GM12891 (cell line): Measurements from ENCODE around the gene ALDH4A1.
"Not testable (repeated sequence)": the region's sequence is repeated elsewhere in the genome, so short reads cannot be mapped to it uniquely, and the experiment has no call there.

ENCODE experiments used
- DNase-seq: peaks from one replicate; pipeline ENCODE4 v3.0.0; 2011; ENCODE audit warnings: low spot score; ENCODE audit not compliant: insufficient read length
- FAIRE-seq: peaks from 2 replicates; lab custom pipeline; 2011; peaks lifted over from hg19 to GRCh38; lab: Jason Lieb, UNC
- PAX5 ChIP-seq: IDR thresholded peaks from 2 replicates; pipeline ENCODE4 v1.6.1; 2011; ENCODE audit warnings: low read length, moderate library complexity, mild to moderate bottlenecking; ENCODE audit not compliant: insufficient read depth, severe bottlenecking
- POLR2A ChIP-seq: IDR thresholded peaks from 2 replicates; pipeline ENCODE4 v1.6.1; 2011; ENCODE audit warnings: low read depth, low read length, control low read depth
- POLR2AphosphoS5 ChIP-seq: IDR thresholded peaks from 2 replicates; pipeline ENCODE4 v1.6.1; 2011; ENCODE audit warnings: low read depth, low read length, control low read depth
- POU2F2 ChIP-seq: IDR thresholded peaks from 2 replicates; pipeline ENCODE4 v1.6.1; 2011; ENCODE audit warnings: low read depth, mild to moderate bottlenecking, control low read depth, low read length, moderate library complexity
- SPI1 ChIP-seq: IDR thresholded peaks from 2 replicates; pipeline ENCODE4 v1.6.1; 2011; ENCODE audit warnings: low read depth, low read length, control low read depth
- TAF1 ChIP-seq: IDR thresholded peaks from 2 replicates; pipeline ENCODE4 v1.6.1; 2011; ENCODE audit warnings: low read depth, low read length, control low read depth

ALDH4A1 gene

DNA sequence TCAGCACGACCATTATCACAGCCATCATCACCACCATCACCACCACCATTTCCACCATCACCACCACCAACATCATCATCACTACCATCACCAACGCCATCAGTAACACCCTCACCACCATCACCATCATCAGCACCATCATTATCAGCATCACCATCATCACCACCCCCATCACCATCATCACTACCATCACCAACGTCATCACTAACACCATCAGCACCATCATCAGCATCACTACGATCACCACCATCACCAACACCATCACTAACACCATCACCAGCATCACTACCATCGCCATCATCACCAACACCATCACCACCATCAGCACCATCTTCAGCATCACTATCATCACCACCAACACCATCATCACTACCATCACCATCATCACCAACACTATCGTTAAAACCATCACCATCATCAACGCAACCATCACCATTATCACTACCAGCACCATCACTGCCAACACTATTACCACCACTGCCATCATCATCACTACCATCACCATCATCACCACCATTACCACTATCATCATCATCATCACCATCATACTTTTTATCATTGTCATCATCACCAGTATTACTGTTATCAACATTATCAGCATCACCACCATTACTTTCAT is 44.2 kb downstream of the ALDH4A1 start:
- TF ChIP-seq POU2F2 (no peak), POLR2A (no peak), SPI1 (no peak), PAX5 (no peak), TAF1 (no peak), POLR2AphosphoS5 (no peak)
- no peak for FAIRE-seq
- no peak for DNase-seq

DNA sequence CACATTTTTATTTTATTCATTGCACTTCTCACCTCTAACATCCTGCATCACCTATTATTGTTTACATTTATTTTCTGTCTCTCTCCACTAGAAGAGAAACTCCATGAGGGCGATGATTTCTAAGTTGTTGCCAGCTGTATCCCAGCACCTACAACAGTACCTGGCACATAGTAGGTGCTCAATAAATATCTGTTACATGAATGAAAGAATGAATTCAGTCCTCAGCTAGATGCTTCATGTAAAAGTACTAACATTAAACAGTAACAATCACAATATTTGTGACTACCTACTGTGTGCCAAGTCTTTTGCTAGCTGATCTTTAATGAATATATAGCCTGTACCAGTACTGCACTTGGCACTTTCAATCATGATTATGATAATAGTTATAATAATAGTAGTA is 45.9 kb downstream of the ALDH4A1 start:
- TF ChIP-seq TAF1 (no peak), POLR2AphosphoS5 (no peak), POU2F2 (no peak), SPI1 (no peak), POLR2A (no peak)
- FAIRE-seq (no peak), DNase-seq (no peak)

DNA sequence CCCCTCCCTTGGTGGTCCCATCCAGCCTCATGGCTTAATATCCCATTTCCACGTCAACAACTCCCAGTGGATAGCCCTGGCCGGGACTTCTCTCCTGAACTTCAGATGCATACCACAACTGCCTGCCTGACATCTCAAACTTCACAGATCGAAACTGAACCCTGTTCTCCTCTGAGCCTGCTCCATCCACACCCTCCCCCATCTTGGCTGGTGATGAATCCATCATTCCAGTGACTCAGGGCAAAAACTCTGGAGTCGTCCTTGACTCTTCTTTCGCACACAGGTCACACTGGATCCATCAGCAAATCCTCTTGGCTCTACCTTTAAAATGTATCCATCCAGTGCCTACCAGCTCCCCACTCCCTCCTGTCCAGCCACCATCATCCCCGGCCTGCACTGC is 46.8 kb downstream of the ALDH4A1 start:
- TF ChIP-seq POLR2A (no peak), PAX5 (no peak), POLR2AphosphoS5 (no peak), TAF1 (no peak), SPI1 (no peak), POU2F2 (no peak)
- FAIRE-seq (no peak), DNase-seq (no peak)

DNA sequence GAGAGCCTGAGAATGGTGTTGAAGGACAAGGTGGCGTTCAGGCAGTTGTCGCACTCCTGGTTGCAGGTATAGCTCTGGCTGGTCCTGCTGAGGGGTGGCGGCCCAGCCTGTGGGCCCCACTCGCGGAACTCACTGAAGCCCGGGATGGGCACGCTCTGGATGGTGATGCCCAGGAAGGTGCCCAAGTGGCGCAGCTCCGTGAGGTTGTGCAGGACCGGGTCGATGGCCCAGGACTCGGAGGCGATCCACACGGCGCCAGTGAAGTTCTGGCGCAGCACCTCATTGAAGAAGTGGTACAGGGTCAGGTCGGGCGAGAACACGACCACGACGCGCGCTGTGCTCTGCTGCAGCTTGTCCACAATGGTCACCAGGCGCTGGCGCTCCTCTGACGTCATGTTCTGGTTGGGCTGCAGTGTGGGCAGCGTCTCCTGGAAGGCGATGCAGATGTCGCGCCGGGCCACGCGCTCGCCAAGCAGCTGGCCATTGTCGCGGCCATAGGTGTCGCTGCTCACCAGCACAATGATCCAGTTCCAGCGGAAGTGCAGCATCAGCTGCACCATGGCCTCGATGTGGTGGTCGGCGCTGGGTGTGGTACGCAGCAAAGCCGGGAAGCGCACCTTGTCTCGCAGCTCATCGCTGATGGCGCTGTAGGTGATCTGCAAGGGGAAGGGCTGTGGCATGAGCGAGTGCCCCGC is 47.9 kb downstream of the ALDH4A1 start:
- DNase-seq: no peak
- no peak for TF ChIP-seq PAX5
- TF ChIP-seq TAF1: no peak
- no peak for TF ChIP-seq POU2F2
- TF ChIP-seq POLR2A: no peak
- no peak for TF ChIP-seq SPI1
- no peak for TF ChIP-seq POLR2AphosphoS5
- FAIRE-seq: no peak

DNA sequence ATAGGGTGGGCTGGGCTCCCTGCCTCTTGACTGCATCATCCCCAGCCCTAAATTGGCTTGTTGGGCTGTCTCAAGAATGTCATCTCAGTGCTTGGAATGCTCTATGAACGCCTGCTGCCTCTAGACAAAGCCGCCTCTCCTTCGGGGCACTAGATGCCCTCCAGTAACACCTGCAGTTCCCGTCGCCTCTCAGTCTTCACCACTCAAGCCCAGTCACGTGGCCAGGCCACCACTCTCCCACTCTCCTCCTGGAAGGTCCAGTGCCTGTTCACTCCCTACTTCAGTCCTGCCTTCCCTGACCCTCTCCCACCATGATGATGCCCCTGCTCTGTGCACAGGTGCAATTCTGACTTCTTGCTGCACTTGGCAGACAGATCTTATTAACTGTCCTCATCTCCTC is 49.9 kb downstream of the ALDH4A1 start:
- FAIRE-seq: no peak
- DNase-seq: no peak
- TF ChIP-seq PAX5: no peak
- no peak for TF ChIP-seq SPI1
- TF ChIP-seq POLR2A: no peak
- no peak for TF ChIP-seq POU2F2
- TF ChIP-seq TAF1: no peak
- no peak for TF ChIP-seq POLR2AphosphoS5

DNA sequence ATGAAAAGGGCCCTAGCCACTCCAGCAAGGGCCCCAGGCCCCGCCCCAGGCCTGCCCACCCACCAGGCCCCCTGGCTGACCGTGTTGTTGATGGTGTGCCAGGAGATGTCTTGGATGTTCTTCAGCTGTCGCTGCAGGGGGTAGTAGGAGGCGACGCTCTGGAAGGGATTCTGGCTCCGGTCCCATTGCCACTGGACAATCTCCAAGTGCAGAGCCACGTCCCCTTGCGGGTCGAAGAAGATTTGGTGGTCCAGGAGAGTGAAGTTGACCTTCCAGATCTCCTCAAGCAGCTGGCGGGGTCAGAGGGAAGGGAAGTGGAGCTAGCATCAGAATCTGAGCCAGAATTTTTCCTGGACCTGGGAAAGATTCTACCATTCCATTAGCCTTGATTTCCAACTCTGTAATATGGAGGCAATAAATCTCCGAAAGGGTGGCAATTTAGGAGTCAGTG is 53.1 kb downstream of the ALDH4A1 start:
- no peak for FAIRE-seq
- DNase-seq: no peak
- TF ChIP-seq POU2F2: no peak
- no peak for TF ChIP-seq PAX5
- TF ChIP-seq POLR2AphosphoS5: no peak
- no peak for TF ChIP-seq TAF1
- TF ChIP-seq SPI1: no peak
- no peak for TF ChIP-seq POLR2A

DNA sequence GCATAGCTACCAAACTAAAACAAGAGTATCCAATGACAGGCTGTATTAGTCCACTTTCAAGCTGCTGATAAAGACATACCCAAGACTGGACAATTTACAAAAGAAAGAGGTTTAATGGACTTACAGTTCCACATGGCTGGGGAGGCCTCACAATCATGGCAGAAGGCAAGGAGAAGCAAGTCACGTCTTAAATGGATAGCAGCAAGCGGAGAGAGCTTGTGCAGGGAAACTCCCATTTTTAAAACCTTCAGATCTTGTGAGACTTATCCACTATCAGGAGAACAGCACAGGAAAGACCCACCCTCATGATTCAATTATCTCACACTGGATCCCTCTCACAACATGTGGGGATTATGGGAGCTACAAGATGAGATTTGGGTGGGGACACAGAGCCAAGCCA is 54.6 kb downstream of the ALDH4A1 start:
- DNase-seq, FAIRE-seq: not testable (repeated sequence)

DNA sequence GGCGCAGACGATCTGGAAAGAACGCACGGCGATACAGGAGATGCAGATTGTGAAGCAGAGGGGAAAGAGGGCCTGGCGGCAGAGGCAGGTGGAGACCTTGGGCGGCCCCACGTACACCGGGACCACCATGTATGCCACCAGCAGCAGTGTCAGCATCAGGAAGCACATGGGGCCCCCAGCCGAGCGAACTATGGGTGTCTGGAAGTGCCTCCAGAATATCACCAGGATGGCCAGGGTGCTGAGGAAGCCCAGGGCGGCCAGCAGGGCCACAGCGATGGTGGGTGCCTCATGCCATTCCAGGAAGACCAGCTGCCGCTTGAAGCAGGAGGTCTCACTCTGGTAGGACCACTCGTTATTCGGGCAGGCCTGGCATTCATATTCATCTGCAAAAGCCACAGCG is 62.2 kb downstream of the ALDH4A1 start:
- DNase-seq (no peak), FAIRE-seq (no peak)
- TF ChIP-seq TAF1 (no peak), POU2F2 (no peak), POLR2A (no peak), SPI1 (no peak), POLR2AphosphoS5 (no peak), PAX5 (no peak)

DNA sequence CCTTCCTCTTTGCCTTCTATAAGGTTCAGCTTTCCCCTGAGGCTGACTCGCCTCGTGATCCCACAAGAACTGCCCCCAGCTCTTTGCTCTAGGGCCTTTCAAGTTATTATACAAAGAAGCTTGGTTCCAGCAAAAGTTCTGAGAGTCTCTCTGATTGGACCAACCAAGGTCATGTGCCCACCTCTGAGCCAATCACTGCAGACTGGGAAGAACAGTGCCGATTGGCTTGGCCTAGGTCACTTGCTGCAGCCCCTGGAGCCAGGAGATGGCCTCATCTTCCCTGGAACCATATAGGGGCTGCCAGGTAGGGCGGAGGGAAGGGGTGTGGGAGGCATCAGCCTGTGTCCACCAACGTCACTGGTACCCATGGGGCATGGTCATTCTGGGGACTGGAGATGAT is 65.7 kb downstream of the ALDH4A1 start:
- FAIRE-seq: no peak
- no peak for DNase-seq
- TF ChIP-seq TAF1: no peak
- TF ChIP-seq SPI1: no peak
- TF ChIP-seq PAX5: no peak
- TF ChIP-seq POLR2A: no peak
- no peak for TF ChIP-seq POU2F2
- TF ChIP-seq POLR2AphosphoS5: no peak

DNA sequence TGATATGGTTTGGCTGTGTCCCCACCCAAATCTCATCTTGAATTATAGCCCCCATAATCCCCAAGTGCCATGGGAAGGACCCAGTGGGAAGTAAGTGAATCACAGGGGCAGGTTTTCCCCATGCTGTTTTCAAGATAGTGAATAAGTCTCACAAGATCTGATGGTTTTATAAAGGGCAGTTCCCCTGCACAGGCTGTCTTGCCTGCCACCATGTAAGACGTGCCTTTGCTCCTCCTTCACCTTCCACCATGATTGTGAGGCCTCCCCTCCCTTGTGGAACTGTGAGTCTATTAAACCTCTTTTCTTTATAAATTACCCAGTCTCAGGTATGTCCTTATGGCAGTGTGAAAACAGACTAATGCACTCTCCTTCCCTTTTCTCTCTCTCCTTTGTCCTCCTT is 70.0 kb downstream of the ALDH4A1 start:
- FAIRE-seq: not testable (repeated sequence)

More for the DNA sequence above, 70.0 kb downstream of the ALDH4A1 start:
- not testable (repeated sequence) for DNase-seq
